CD14-positive monocyte (primary cell): Measurements from ENCODE around the gene PPP1CC. TPM values are rescaled to one million over a fixed set of nuclear protein-coding genes. Genes with fewer than 3 reads are reported as not detected.

Source experiments
- DNase-seq, 3 donors: peaks; one replicate each; pipeline ENCODE4 v3.0.0-alpha.2; 2011 to 2022
- H2AFZ ChIP-seq: 2 replicates; pipeline ENCODE4 v1.6.0; 2012; ENCODE audit warnings: mild to moderate bottlenecking, low read depth, low read length, inconsistent platforms; ENCODE audit not compliant: insufficient read depth, poor library complexity, severe bottlenecking
- H3K27ac ChIP-seq, 2 donors: 1 replicate in 1 of 2; 2 replicates in 1 of 2; pipeline ENCODE4 v1.5.1; 2012 to 2013; ENCODE audit warnings: low read length in 2 of 2, control low read depth in 1 of 2, inconsistent platforms in 1 of 2, low read depth in 1 of 2, mild to moderate bottlenecking in 1 of 2
- H3K27me3 ChIP-seq, 2 donors: one replicate each; pipeline versions ENCODE4 v1.6.0 to v1.6.1; 2011 to 2013; ENCODE audit warnings: low read length in 2 of 2; ENCODE audit not compliant: control insufficient read depth in 2 of 2, insufficient read depth in 2 of 2
- H3K36me3 ChIP-seq, 2 donors: replicated peaks in 1 of 2; 1 replicate in 1 of 2; 2 replicates in 1 of 2; pipeline versions ENCODE4 v1.5.1 to v1.6.1; 2012 to 2013; ENCODE audit warnings: low read length in 2 of 2, control low read depth in 1 of 2, inconsistent platforms in 1 of 2, mild to moderate bottlenecking in 1 of 2; ENCODE audit not compliant: insufficient read depth in 2 of 2, control insufficient read depth in 1 of 2
- H3K4me1 ChIP-seq, 2 donors: 1 replicate in 1 of 2; 2 replicates in 1 of 2; pipeline versions ENCODE4 v1.5.1 to v1.6.1; 2012 to 2013; ENCODE audit warnings: low read length in 2 of 2, control low read depth in 1 of 2, inconsistent platforms in 1 of 2, mild to moderate bottlenecking in 1 of 2, moderate library complexity in 1 of 2; ENCODE audit not compliant: insufficient read depth in 2 of 2, control insufficient read depth in 1 of 2
- H3K4me2 ChIP-seq: replicated peaks from 2 replicates; pipeline ENCODE3; 2012; ENCODE audit warnings: low read length, moderate library complexity, mild to moderate bottlenecking; ENCODE audit not compliant: poor library complexity, severe bottlenecking; ENCODE audit errors: extremely low read depth
- H3K4me3 ChIP-seq, 3 experiments: fragments of 200-600 bp in 1 of 3; sonication (generic) in 1 of 3; replicated peaks in 1 of 3; 1 replicate in 2 of 3; 2 replicates in 1 of 3; pipeline ENCODE4 v1.5.1; 2011 to 2013; ENCODE audit warnings: low read length in 3 of 3, mild to moderate bottlenecking in 3 of 3, control low read depth in 2 of 3, low read depth in 2 of 3, inconsistent platforms in 1 of 3, moderate library complexity in 1 of 3
- H3K79me2 ChIP-seq: 2 replicates; pipeline ENCODE4 v1.6.0; 2012; ENCODE audit warnings: mild to moderate bottlenecking, control low read depth, inconsistent platforms, low read length, moderate library complexity; ENCODE audit not compliant: insufficient read depth
- H3K9ac ChIP-seq: 2 replicates; pipeline ENCODE4 v1.6.0; 2017; ENCODE audit warnings: low read length, mild to moderate bottlenecking; ENCODE audit not compliant: insufficient read depth, poor library complexity, severe bottlenecking
- H3K9me3 ChIP-seq, 2 donors: replicated peaks in 1 of 2; 1 replicate in 1 of 2; 2 replicates in 1 of 2; pipeline versions ENCODE4 v1.5.1 to v1.6.1; 2012 to 2013; ENCODE audit warnings: low read length in 2 of 2, control low read depth in 1 of 2; ENCODE audit not compliant: control insufficient read depth in 1 of 2, insufficient read depth in 1 of 2
- H4K20me1 ChIP-seq: 2 replicates; pipeline ENCODE4 v1.6.0; 2012; ENCODE audit warnings: mild to moderate bottlenecking, low read length, control low read depth, moderate library complexity; ENCODE audit not compliant: insufficient read depth
- H3K27ac Mint-ChIP-seq, 7 donors: one replicate each; pipeline ENCODE4 v1.8.0; 2020; ENCODE audit warnings: mild to moderate bottlenecking in 7 of 7, mixed read lengths in 7 of 7, moderate library complexity in 6 of 7, inconsistent platforms in 2 of 7
- H3K27me3 Mint-ChIP-seq, 3 donors: one replicate each; pipeline ENCODE4 v1.8.0; 2021 to 2022; ENCODE audit warnings: low read depth in 3 of 3, mild to moderate bottlenecking in 3 of 3, mixed read lengths in 3 of 3, moderate library complexity in 3 of 3, inconsistent platforms in 1 of 3
- H3K36me3 Mint-ChIP-seq, 2 donors: one replicate each; pipeline ENCODE4 v1.8.0; 2020; ENCODE audit warnings: mixed read lengths in 2 of 2, inconsistent platforms in 1 of 2, mild to moderate bottlenecking in 1 of 2
- H3K4me1 Mint-ChIP-seq: one replicate; pipeline ENCODE4 v1.8.0; 2020; ENCODE audit warnings: mild to moderate bottlenecking, mixed read lengths
- H3K4me3 Mint-ChIP-seq, 2 donors: one replicate each; pipeline ENCODE4 v1.8.0; 2020; ENCODE audit warnings: mild to moderate bottlenecking in 2 of 2, mixed read lengths in 2 of 2, moderate library complexity in 1 of 2
- H3K9me3 Mint-ChIP-seq, 7 donors: one replicate each; pipeline ENCODE4 v1.8.0; 2020 to 2022; ENCODE audit warnings: mixed read lengths in 7 of 7, mild to moderate bottlenecking in 6 of 7, moderate library complexity in 6 of 7, inconsistent platforms in 2 of 7
- CTCF ChIP-seq: fragments of 200-600 bp; IDR thresholded peaks from one replicate; pipeline ENCODE4 v1.8.0; 2022; ENCODE audit warnings: antibody characterized with exemption, mild to moderate bottlenecking
- WGBS: methylation state at CpG from one replicate; pipeline ENCODE4 v1.1.5; 2013; ENCODE audit warnings: missing lambda C conversion rate; ENCODE audit not compliant: insufficient coverage; 5-methylcytosine and 5-hydroxymethylcytosine counted together
- intact Hi-C, 2 donors: fragments of 100-400 bp; cut with micrococcal nuclease; formaldehyde crosslinking; loops; one replicate each; pipeline versions ENCODE4 v1.15.0 to v1.15.1; 2023
- polyA minus RNA-seq: library from RNA; depleted of rRNA, polyadenylated mRNA; stranded (reverse); fragments of >200 nt; gene quantifications from 2 replicates; pipeline ENCODE4 v1.2.3, GENCODE V29; 2012
- polyA plus RNA-seq, 3 donors: library from polyadenylated mRNA; depleted of rRNA in 1 of 3; unstranded in 2 of 3; stranded (reverse) in 1 of 3; fragments of 300-500 nt in 2 of 3; fragments of >200 nt in 1 of 3; fragmentation: Illumina TruSeq in 2 of 3; gene quantifications; 1 replicate in 2 of 3; 2 replicates in 1 of 3; pipeline ENCODE4 v1.2.3, GENCODE V29; 2012 to 2021
- total RNA-seq, 12 experiments: library from RNA in 1 of 12; stranded (reverse) in 1 of 12; fragments of 120-200 nt in 1 of 12; gene quantifications; one replicate each; pipeline ENCODE4 v1.2.4 and lab custom pipeline; 2013 to 2026; ENCODE audit warnings: mixed read lengths in 6 of 12, inconsistent platforms in 1 of 12

PPP1CC gene
- total RNA-seq (2013) = 120 TPM
- polyA plus RNA-seq = 100 to 1,000 TPM in 2 of 3 donors, 10 to 100 TPM in 1; 63.2 to 139 (median 128) TPM
- 27.0 and 42.8 TPM in 2 replicates for polyA minus RNA-seq
- total RNA-seq (lab: John Stamatoyannopoulos, UW) = 27.3 to 152 (median 115) reads per million in 11 experiments

GRCh38 chr12:110742718-110743570, at the start of gene PPP1CC:
Gene PPP1CC (minus strand): TSS chr12:110742891. CDS start chr12:110742707, 184 bp downstream.
- peak within 1 kb of the TSS; percentile 85 for H3K9ac ChIP-seq
- peak within 1 kb of the TSS; percentile 85 for H2AFZ ChIP-seq
- intact Hi-C loops = loop anchor here in 1 of 2 donors (5.0 kb wide), 1 partner anchor 51 kb away; no protein-coding TSS in a partner anchor
- WGBS = 0% methylated on average over 46 of the region's 63 CpGs
- DNase-seq = peak; percentile 96 to 97 (median 97)
- H3K36me3 ChIP-seq = no peaks in the 10 kb centered on the region
- H4K20me1 ChIP-seq = peaks cover 40% of the 10 kb centered on the region
- peak within 1 kb of the TSS; percentile 92 to 95 (median 95) for H3K4me3 ChIP-seq
- peak within 1 kb of the TSS; percentile 99 to 100 for H3K4me3 Mint-ChIP-seq
- peaks cover 46% of the 10 kb centered on the region for H3K79me2 ChIP-seq
- peak within 1 kb of the TSS; percentile 85 for H3K4me2 ChIP-seq
- H3K9me3 Mint-ChIP-seq = peaks cover 0 to 4% (median 0%) of the 10 kb centered on the region in 7 donors
- H3K36me3 Mint-ChIP-seq = peaks cover 5% of the 10 kb centered on the region in 2 donors
- H3K4me1 ChIP-seq = peaks cover 27 to 45% of the 10 kb centered on the region in 2 donors
- H3K27ac Mint-ChIP-seq = peak within 1 kb of the TSS; percentile 92 to 96 (median 94)
- H3K4me1 Mint-ChIP-seq = peaks cover 52% of the 10 kb centered on the region
- no peaks in the 10 kb centered on the region for H3K9me3 ChIP-seq
- H3K27ac ChIP-seq = peak within 1 kb of the TSS; percentile 31 to 87
- no peak for TF ChIP-seq CTCF
- peaks cover 0 to 5% (median 2%) of the 10 kb centered on the region in 3 donors for H3K27me3 Mint-ChIP-seq
- no peaks in the 10 kb centered on the region for H3K27me3 ChIP-seq

GRCh38 chr12:110791589-110791988, 48.9 kb upstream of the PPP1CC start:
- no peak for TF ChIP-seq CTCF
- H2AFZ ChIP-seq = no peak overlapping the region
- 94% methylated on average over 3 of the region's 3 CpGs for WGBS
- no peak overlapping the region for H3K4me2 ChIP-seq
- intact Hi-C loops = no loop called here
- H3K27ac ChIP-seq = no peak overlapping the region
- Mint-ChIP-seq H3K36me3 (peaks cover 0 to 2% of the 10 kb centered on the region in 2 donors), H3K4me3 (no peak overlapping the region), H3K27me3 (peaks cover 0 to 2% (median 0%) of the 10 kb centered on the region in 3 donors), H3K4me1 (no peaks in the 10 kb centered on the region), H3K27ac (no peak overlapping the region), H3K9me3 (no peaks in the 10 kb centered on the region)
- no peak for DNase-seq
- no peaks in the 10 kb centered on the region for H3K27me3 ChIP-seq
- H3K36me3 ChIP-seq = no peaks in the 10 kb centered on the region
- no peak overlapping the region for H3K4me3 ChIP-seq
- H3K79me2 ChIP-seq = no peaks in the 10 kb centered on the region
- H3K4me1 ChIP-seq = no peaks in the 10 kb centered on the region
- no peaks in the 10 kb centered on the region for H4K20me1 ChIP-seq
- H3K9ac ChIP-seq = no peak overlapping the region
- no peaks in the 10 kb centered on the region for H3K9me3 ChIP-seq
